ENCODE measurements around the gene PMM2.

Gene PMM2

GRCh38 chr16:8858994-8859912 is 61.6 kb downstream of the PMM2 start:
- no peak overlapping the region for H3K14ac ChIP-seq (ENCODE audit: low read length in 2 of 2)
- H4K91ac ChIP-seq (ENCODE audit: low read length), result peak overlapping the region; percentile 44
- H3K79me1 ChIP-seq (replicated peaks; ENCODE audit: low read length, poor library complexity, severe bottlenecking), result peaks cover 16% of the 10 kb centered on the region
- WGBS, result 93% methylated on average over 31 of the region's 31 CpGs
- H3K23ac ChIP-seq (ENCODE audit: low read length in 2 of 2), result no peak overlapping the region
- H2AK5ac ChIP-seq (ENCODE audit: low read length, severe bottlenecking), result no peak overlapping the region
- H2AFZ ChIP-seq (ENCODE audit: low read depth, low read length), result no peak overlapping the region
- H3K9me3 ChIP-seq (ENCODE audit: control insufficient read depth, low read length), result no peaks in the 10 kb centered on the region
- H3K36me3 ChIP-seq (ENCODE audit: control insufficient read depth in 1 of 2, insufficient read depth in 2 of 2, low read depth in 1 of 2, low read length in 2 of 2), result peaks cover 56 to 59% of the 10 kb centered on the region in 2 experiments
- no peak overlapping the region for H3K4ac ChIP-seq (ENCODE audit: low read depth in 1 of 2, low read length in 2 of 2)
- no peak overlapping the region for H3K4me3 ChIP-seq (ENCODE audit: insufficient read depth in 1 of 2, low read depth in 1 of 2, low read length in 2 of 2)
- no peak overlapping the region for H2BK5ac ChIP-seq (ENCODE audit: low read depth, low read length, poor library complexity, severe bottlenecking)
- no peak overlapping the region for H4K8ac ChIP-seq (ENCODE audit: low read length)
- H3K9ac ChIP-seq (ENCODE audit: low read length), result peak overlapping the region; percentile 68
- no peak overlapping the region for H3K4me2 ChIP-seq (ENCODE audit: low read length, poor library complexity, severe bottlenecking)
- H2BK120ac ChIP-seq (ENCODE audit: low read depth, low read length), result no peak overlapping the region
- H3K18ac ChIP-seq (ENCODE audit: low read depth in 1 of 2, low read length in 2 of 2), result peak overlapping the region in 1 of 2 experiments; percentile 13
- DNase-seq, result no peak
- no peaks in the 10 kb centered on the region for H3K27me3 ChIP-seq (ENCODE audit: control insufficient read depth in 1 of 2, insufficient read depth in 1 of 2, low read length in 2 of 2)
- no peak overlapping the region for H3K27ac ChIP-seq (ENCODE audit: low read length, poor library complexity, severe bottlenecking)
- no peak overlapping the region for H2BK12ac ChIP-seq (ENCODE audit: low read length in 2 of 2)
- H3K4me1 ChIP-seq (ENCODE audit: control insufficient read depth, insufficient read depth, low read depth, low read length), result peaks cover 57% of the 10 kb centered on the region
- no peak overlapping the region for H2BK15ac ChIP-seq (ENCODE audit: low read depth, poor library complexity, severe bottlenecking)

GRCh38 chr16:8859913-8860881 is 62.6 kb downstream of the PMM2 start:
- WGBS, result 67% methylated on average over 25 of the region's 25 CpGs

GRCh38 chr16:8861563-8862308 is 64.1 kb downstream of the PMM2 start:
- Histone ChIP-seq H3K27ac (ENCODE audit: low read length, poor library complexity, severe bottlenecking) (no peak overlapping the region), H2BK120ac (ENCODE audit: low read depth, low read length) (no peak overlapping the region), H3K4me2 (ENCODE audit: low read length, poor library complexity, severe bottlenecking) (no peak overlapping the region), H3K9me3 (ENCODE audit: control insufficient read depth, low read length) (no peaks in the 10 kb centered on the region), H2BK12ac (ENCODE audit: low read length in 2 of 2) (no peak overlapping the region), H3K27me3 (ENCODE audit: control insufficient read depth in 1 of 2, insufficient read depth in 1 of 2, low read length in 2 of 2) (no peaks in the 10 kb centered on the region), H3K4me3 (ENCODE audit: insufficient read depth in 1 of 2, low read depth in 1 of 2, low read length in 2 of 2) (no peak overlapping the region), H3K18ac (ENCODE audit: low read depth in 1 of 2, low read length in 2 of 2) (peak overlapping the region in 1 of 2 experiments; percentile 67), H3K4ac (ENCODE audit: low read depth in 1 of 2, low read length in 2 of 2) (peak overlapping the region in 1 of 2 experiments; percentile 12), H3K36me3 (ENCODE audit: control insufficient read depth in 1 of 2, insufficient read depth in 2 of 2, low read depth in 1 of 2, low read length in 2 of 2) (peaks cover 34 to 35% of the 10 kb centered on the region in 2 experiments), H3K79me1 (replicated peaks; ENCODE audit: low read length, poor library complexity, severe bottlenecking) (peaks cover 4% of the 10 kb centered on the region), H2BK5ac (ENCODE audit: low read depth, low read length, poor library complexity, severe bottlenecking) (no peak overlapping the region), H4K8ac (ENCODE audit: low read length) (no peak overlapping the region), H2AK5ac (ENCODE audit: low read length, severe bottlenecking) (peak overlapping the region; percentile 69), H3K4me1 (ENCODE audit: control insufficient read depth, insufficient read depth, low read depth, low read length) (peaks cover 71% of the 10 kb centered on the region), H4K91ac (ENCODE audit: low read length) (no peak overlapping the region), H3K9ac (ENCODE audit: low read length) (peak overlapping the region; percentile 27), H3K14ac (ENCODE audit: low read length in 2 of 2) (no peak overlapping the region), H2BK15ac (ENCODE audit: low read depth, poor library complexity, severe bottlenecking) (no peak overlapping the region), H2AFZ (ENCODE audit: low read depth, low read length) (no peak overlapping the region), H3K23ac (ENCODE audit: low read length in 2 of 2) (no peak overlapping the region)
- peak; percentile 35 for DNase-seq
- WGBS, result 95% methylated on average over 13 of the region's 14 CpGs

More at GRCh38 chr16:8859913-8860881, 62.6 kb downstream of the PMM2 start:
- Histone ChIP-seq H3K27me3 (ENCODE audit: control insufficient read depth in 1 of 2, insufficient read depth in 1 of 2, low read length in 2 of 2) (no peaks in the 10 kb centered on the region), H2BK15ac (ENCODE audit: low read depth, poor library complexity, severe bottlenecking) (peak overlapping the region; percentile 23), H4K91ac (ENCODE audit: low read length) (no peak overlapping the region), H2AK5ac (ENCODE audit: low read length, severe bottlenecking) (peak overlapping the region; percentile 76), H4K8ac (ENCODE audit: low read length) (no peak overlapping the region), H3K23ac (ENCODE audit: low read length in 2 of 2) (no peak overlapping the region), H2BK12ac (ENCODE audit: low read length in 2 of 2) (peak overlapping the region in 1 of 2 experiments; percentile 82), H3K4me1 (ENCODE audit: control insufficient read depth, insufficient read depth, low read depth, low read length) (peaks cover 60% of the 10 kb centered on the region), H2BK120ac (ENCODE audit: low read depth, low read length) (no peak overlapping the region), H3K9ac (ENCODE audit: low read length) (peak overlapping the region; percentile 68), H3K9me3 (ENCODE audit: control insufficient read depth, low read length) (no peaks in the 10 kb centered on the region), H3K18ac (ENCODE audit: low read depth in 1 of 2, low read length in 2 of 2) (peak overlapping the region; percentile 45 to 52), H3K4me2 (ENCODE audit: low read length, poor library complexity, severe bottlenecking) (peak overlapping the region; percentile 30), H2BK5ac (ENCODE audit: low read depth, low read length, poor library complexity, severe bottlenecking) (no peak overlapping the region), H2AFZ (ENCODE audit: low read depth, low read length) (no peak overlapping the region), H3K27ac (ENCODE audit: low read length, poor library complexity, severe bottlenecking) (peak overlapping the region; percentile 73), H3K4me3 (ENCODE audit: insufficient read depth in 1 of 2, low read depth in 1 of 2, low read length in 2 of 2) (peak overlapping the region in 1 of 2 experiments; percentile 54), H3K36me3 (ENCODE audit: control insufficient read depth in 1 of 2, insufficient read depth in 2 of 2, low read depth in 1 of 2, low read length in 2 of 2) (peaks cover 46 to 51% of the 10 kb centered on the region in 2 experiments), H3K14ac (ENCODE audit: low read length in 2 of 2) (peak overlapping the region in 1 of 2 experiments; percentile 41), H3K4ac (ENCODE audit: low read depth in 1 of 2, low read length in 2 of 2) (peak overlapping the region in 1 of 2 experiments; percentile 10), H3K79me1 (replicated peaks; ENCODE audit: low read length, poor library complexity, severe bottlenecking) (peaks cover 10% of the 10 kb centered on the region)
- DNase-seq, result peak; percentile 89
